Measurements from ENCODE around the gene SPOP. TPM values are rescaled to one million over a fixed set of nuclear protein-coding genes. Genes with fewer than 3 reads are reported as not detected.

The SPOP gene
- total RNA-seq, 4 donors from 2014 or later, result 35.9 to 74.7 (median 47.3) TPM

DNA sequence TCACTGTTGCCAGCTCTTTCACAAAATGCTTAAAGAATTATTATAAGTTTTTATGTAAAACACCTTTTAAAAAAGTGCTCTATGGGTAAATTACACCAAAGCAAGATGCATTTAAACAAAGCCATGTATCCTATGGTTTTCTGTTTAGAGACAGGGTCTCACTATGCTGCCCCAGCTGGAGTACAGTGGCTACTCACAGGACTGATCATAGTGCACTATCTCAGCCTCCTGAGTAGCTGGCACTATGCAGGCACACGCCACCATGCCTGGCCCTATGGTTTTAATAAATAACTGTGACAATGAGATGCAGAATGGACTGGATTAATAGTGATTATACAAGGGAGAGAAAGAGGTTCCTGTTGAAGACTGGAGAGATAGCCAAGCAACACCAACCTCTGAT, 40.2 kb downstream of the SPOP start:
- H3K4me3 ChIP-seq (ENCODE audit: low read depth, poor library complexity, severe bottlenecking), result no peak overlapping the region
- no peak for DNase-seq (ENCODE audit: low spot score in 2 of 2)
- WGBS, 2 donors, result 97 to 100% methylated on average over 1 of the region's 1 CpG
- intact Hi-C loops (cut with DNase I; ENCODE audit: low total_unique reads), result no loop called here
- no peak for TF ChIP-seq POLR2A (IDR thresholded peaks at IDR 0.05)
- TF ChIP-seq, protein P1, sequence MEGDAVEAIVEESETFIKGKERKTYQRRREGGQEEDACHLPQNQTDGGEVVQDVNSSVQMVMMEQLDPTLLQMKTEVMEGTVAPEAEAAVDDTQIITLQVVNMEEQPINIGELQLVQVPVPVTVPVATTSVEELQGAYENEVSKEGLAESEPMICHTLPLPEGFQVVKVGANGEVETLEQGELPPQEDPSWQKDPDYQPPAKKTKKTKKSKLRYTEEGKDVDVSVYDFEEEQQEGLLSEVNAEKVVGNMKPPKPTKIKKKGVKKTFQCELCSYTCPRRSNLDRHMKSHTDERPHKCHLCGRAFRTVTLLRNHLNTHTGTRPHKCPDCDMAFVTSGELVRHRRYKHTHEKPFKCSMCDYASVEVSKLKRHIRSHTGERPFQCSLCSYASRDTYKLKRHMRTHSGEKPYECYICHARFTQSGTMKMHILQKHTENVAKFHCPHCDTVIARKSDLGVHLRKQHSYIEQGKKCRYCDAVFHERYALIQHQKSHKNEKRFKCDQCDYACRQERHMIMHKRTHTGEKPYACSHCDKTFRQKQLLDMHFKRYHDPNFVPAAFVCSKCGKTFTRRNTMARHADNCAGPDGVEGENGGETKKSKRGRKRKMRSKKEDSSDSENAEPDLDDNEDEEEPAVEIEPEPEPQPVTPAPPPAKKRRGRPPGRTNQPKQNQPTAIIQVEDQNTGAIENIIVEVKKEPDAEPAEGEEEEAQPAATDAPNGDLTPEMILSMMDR (IDR thresholded peaks at IDR 0.05), result no peak

DNA sequence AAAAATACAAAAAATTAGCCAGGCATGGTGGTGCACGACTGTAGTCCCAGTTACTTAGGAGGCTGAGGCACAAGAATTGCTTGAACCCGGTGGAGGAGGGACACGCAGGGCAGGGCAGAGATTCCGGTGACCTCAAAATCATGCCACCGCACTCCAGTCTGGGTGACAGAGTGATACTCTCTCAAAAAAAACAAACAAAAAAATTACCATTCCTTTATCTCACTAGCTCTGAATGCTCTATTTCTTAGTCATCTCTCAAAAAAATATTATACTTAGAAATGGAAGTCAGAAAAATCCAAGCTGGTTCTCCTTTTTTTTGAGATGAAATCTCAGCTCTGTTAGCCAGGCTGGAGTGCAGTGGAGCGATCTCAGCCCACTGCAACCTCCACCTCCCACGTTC, 40.8 kb downstream of the SPOP start:
- no peak for DNase-seq (ENCODE audit: low spot score in 2 of 2)
- intact Hi-C loops (cut with DNase I; ENCODE audit: low total_unique reads), result no loop called here
- 88 to 92% methylated on average over 7 of the region's 7 CpGs for WGBS, 2 donors
- TF ChIP-seq, protein P1 (IDR thresholded peaks at IDR 0.05), result no peak
- TF ChIP-seq POLR2A (IDR thresholded peaks at IDR 0.05), result no peak
- no peak overlapping the region for H3K4me3 ChIP-seq (ENCODE audit: low read depth, poor library complexity, severe bottlenecking)

- WGBS, 2 donors, result 43 to 54% methylated on average over 1 of the region's 1 CpG
- H3K4me3 ChIP-seq (ENCODE audit: low read depth, poor library complexity, severe bottlenecking), result no peak overlapping the region
- intact Hi-C loops (cut with DNase I; ENCODE audit: low total_unique reads), result no loop called here
- no peak for DNase-seq (ENCODE audit: low spot score in 2 of 2)
- TF ChIP-seq, protein P1 (IDR thresholded peaks at IDR 0.05), result no peak
Measured at GRCh38 chr17:49635121-49635520, 42.8 kb downstream of the SPOP start.

DNA sequence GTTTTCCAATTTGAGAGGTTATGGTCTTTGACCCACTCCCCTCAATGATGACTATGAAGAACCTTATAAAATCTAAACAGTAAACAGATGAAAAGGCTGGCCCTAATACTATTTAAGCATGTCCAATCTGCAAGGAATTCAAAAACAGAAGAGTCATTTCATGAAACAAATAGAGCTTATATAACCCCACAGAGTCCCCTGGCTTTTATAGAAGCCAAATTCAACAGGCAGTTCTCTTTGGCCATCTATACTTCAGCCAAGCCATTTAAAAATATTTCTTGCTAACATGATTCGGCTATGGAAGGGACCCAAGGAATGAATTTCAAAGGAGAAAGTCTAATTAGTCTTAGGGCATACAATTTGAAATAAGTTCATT, 43.4 kb downstream of the SPOP start:
- intact Hi-C loops (cut with DNase I; ENCODE audit: low total_unique reads), result no loop called here

GRCh38 chr17:49633762-49634484, 44.0 kb downstream of the SPOP start:
- WGBS, 2 donors, result 50 to 56% methylated on average over 4 of the region's 4 CpGs
- intact Hi-C loops (cut with DNase I; ENCODE audit: low total_unique reads), result no loop called here
- no peak overlapping the region for H3K4me3 ChIP-seq (ENCODE audit: low read depth, poor library complexity, severe bottlenecking)
- DNase-seq (ENCODE audit: low spot score in 2 of 2), result no peak
- TF ChIP-seq, protein P1 (IDR thresholded peaks at IDR 0.05), result no peak
- TF ChIP-seq POLR2A (IDR thresholded peaks at IDR 0.05), result no peak

More for the DNA sequence above, 43.4 kb downstream of the SPOP start:
- WGBS, 2 donors, result 64 to 70% methylated on average over 1 of the region's 1 CpG
- TF ChIP-seq, protein P1 (IDR thresholded peaks at IDR 0.05), result no peak
- TF ChIP-seq POLR2A (IDR thresholded peaks at IDR 0.05), result no peak
- DNase-seq (ENCODE audit: low spot score in 2 of 2), result no peak
- no peak overlapping the region for H3K4me3 ChIP-seq (ENCODE audit: low read depth, poor library complexity, severe bottlenecking)

- no peak overlapping the region for H3K4me3 ChIP-seq (ENCODE audit: low read depth, poor library complexity, severe bottlenecking)
- TF ChIP-seq, protein P1 (IDR thresholded peaks at IDR 0.05), result no peak
- no peak for TF ChIP-seq POLR2A (IDR thresholded peaks at IDR 0.05)
- no peak for DNase-seq (ENCODE audit: low spot score in 2 of 2)
- 53 to 54% methylated on average over 2 of the region's 2 CpGs for WGBS, 2 donors
- intact Hi-C loops (cut with DNase I; ENCODE audit: low total_unique reads), result no loop called here
Measured at GRCh38 chr17:49633250-49633649, 44.6 kb downstream of the SPOP start.
